Measurements from ENCODE around the gene CASK.

The CASK gene

DNA sequence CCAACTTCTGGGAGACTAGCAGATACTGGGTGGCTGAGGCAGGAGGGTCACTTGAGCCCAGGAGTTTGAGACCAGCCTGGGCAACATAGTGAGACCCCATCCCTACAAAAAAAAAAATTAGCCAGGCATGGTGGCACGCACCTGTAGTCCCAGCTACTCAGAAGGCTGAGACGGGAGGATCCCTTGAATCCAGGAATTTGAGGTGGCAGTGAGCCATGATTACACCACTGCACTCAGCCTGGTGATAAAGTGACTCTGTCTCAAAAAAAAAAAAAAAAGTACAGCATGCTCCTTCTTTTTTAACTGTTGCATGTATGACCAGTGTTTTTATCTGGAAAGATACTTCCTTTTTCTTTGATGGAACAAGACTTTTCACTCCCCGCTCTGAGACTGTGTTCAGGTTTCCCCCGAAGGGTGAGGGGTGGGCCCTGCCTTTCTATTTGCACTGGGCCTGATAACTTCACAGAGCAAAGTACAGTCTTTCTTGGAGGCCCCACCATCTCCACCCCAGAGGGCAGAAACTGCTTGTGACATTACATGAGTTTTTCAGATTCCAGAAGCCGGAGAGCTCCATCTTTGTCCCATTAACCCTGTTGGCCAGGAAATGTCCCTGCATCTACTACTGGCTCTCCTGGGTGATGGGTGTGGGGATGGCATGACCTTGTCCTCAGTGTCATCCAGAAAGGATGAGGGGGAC, 441.1 kb downstream of the CASK start:
- Histone ChIP-seq H3K27me3 (ENCODE audit: insufficient read depth, poor library complexity, severe bottlenecking) (no peaks in the 10 kb centered on the region), H3K27ac (replicated peaks) (no peak overlapping the region), H3K4me3 (replicated peaks; ENCODE audit: insufficient read depth, low read length) (no peak overlapping the region)
- TF ChIP-seq POLR2AphosphoS5 (IDR thresholded peaks at IDR 0.05; ENCODE audit: low read depth) (no peak), REST (IDR thresholded peaks at IDR 0.05; ENCODE audit: insufficient replicate concordance, low read depth) (no peak), SPI1 (IDR thresholded peaks at IDR 0.05; ENCODE audit: borderline replicate concordance, low read depth) (no peak), GABPA (IDR thresholded peaks at IDR 0.05; ENCODE audit: low read depth) (no peak)
- TF ChIP-seq, protein P1, sequence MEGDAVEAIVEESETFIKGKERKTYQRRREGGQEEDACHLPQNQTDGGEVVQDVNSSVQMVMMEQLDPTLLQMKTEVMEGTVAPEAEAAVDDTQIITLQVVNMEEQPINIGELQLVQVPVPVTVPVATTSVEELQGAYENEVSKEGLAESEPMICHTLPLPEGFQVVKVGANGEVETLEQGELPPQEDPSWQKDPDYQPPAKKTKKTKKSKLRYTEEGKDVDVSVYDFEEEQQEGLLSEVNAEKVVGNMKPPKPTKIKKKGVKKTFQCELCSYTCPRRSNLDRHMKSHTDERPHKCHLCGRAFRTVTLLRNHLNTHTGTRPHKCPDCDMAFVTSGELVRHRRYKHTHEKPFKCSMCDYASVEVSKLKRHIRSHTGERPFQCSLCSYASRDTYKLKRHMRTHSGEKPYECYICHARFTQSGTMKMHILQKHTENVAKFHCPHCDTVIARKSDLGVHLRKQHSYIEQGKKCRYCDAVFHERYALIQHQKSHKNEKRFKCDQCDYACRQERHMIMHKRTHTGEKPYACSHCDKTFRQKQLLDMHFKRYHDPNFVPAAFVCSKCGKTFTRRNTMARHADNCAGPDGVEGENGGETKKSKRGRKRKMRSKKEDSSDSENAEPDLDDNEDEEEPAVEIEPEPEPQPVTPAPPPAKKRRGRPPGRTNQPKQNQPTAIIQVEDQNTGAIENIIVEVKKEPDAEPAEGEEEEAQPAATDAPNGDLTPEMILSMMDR (IDR thresholded peaks at IDR 0.05; ENCODE audit: insufficient read depth, low read length) = no peak
- DNase-seq (ENCODE audit: low read depth in 1 of 2, low spot score in 1 of 2) = no peak

- DNase-seq (ENCODE audit: low read depth in 1 of 2, low spot score in 1 of 2) = no peak
- Histone ChIP-seq H3K27ac (replicated peaks) (no peak overlapping the region), H3K27me3 (ENCODE audit: insufficient read depth, poor library complexity, severe bottlenecking) (no peaks in the 10 kb centered on the region), H3K4me3 (replicated peaks; ENCODE audit: insufficient read depth, low read length) (no peak overlapping the region)
- no peak for TF ChIP-seq GABPA (IDR thresholded peaks at IDR 0.05; ENCODE audit: low read depth)
- TF ChIP-seq POLR2AphosphoS5 (IDR thresholded peaks at IDR 0.05; ENCODE audit: low read depth) = no peak
- no peak for TF ChIP-seq SPI1 (IDR thresholded peaks at IDR 0.05; ENCODE audit: borderline replicate concordance, low read depth)
- TF ChIP-seq, protein P1 (IDR thresholded peaks at IDR 0.05; ENCODE audit: insufficient read depth, low read length) = no peak
- TF ChIP-seq REST (IDR thresholded peaks at IDR 0.05; ENCODE audit: insufficient replicate concordance, low read depth) = no peak
Observed at GRCh38 chrX:41481264-41482109, 441.9 kb downstream of the CASK start.

DNA sequence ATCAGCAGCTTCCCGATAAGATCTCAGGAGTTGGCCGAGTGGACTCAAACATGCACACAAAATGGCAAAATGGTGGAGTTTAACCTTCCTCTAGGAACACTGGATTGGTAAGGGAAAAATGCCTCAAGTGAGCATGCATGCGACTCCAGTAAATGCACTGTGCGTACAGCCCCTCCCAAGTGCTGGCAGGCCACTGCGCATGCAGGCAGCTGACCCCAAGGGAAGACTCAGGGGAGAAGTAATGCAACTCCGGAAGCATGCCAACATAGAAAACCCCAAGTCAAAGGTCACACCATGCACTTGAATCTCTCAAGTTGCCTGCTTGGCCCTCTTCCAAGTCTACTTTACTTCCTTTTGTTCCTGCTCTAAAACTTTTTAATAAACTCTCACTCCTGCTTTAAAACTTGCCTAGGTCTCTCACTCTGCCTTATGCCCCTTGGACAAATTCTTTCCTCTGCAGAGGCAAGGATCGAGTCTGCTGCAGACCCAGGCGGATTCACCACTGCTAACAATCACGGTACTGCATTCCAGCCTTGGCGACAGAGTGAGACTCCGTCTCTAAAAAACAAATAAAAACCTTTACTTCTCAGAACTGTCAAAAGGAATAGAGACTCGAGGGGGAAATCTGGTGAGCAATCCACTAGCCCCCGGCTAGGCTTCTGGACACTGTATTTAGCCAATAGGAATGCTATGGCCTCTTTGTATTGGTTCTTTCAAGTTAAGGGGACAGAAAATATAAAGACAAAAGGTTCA, 442.7 kb downstream of the CASK start:
- H3K4me3 ChIP-seq (replicated peaks; ENCODE audit: insufficient read depth, low read length) = no peak overlapping the region
- TF ChIP-seq REST (IDR thresholded peaks at IDR 0.05; ENCODE audit: insufficient replicate concordance, low read depth) (no peak), POLR2AphosphoS5 (IDR thresholded peaks at IDR 0.05; ENCODE audit: low read depth) (no peak), GABPA (IDR thresholded peaks at IDR 0.05; ENCODE audit: low read depth) (no peak), SPI1 (IDR thresholded peaks at IDR 0.05; ENCODE audit: borderline replicate concordance, low read depth) (no peak)
- TF ChIP-seq, protein P1 (IDR thresholded peaks at IDR 0.05; ENCODE audit: insufficient read depth, low read length) = no peak
- no peak overlapping the region for H3K27ac ChIP-seq (replicated peaks)
- no peaks in the 10 kb centered on the region for H3K27me3 ChIP-seq (ENCODE audit: insufficient read depth, poor library complexity, severe bottlenecking)
- no peak for DNase-seq (ENCODE audit: low read depth in 1 of 2, low spot score in 1 of 2)
